Upper lobe of left lung (tissue), 4 donors: Measurements from ENCODE around the gene MTTP.

Experiments used
- CTCF ChIP-seq, 6 experiments: fragments of 450-650 bp in 4 of 6; fragments of 200-600 bp in 2 of 6; sonication (generic) in 2 of 6; IDR thresholded peaks; one replicate each; pipeline ENCODE4 v1.5.1; 2016 to 2019; ENCODE audit warnings: antibody characterized with exemption in 6 of 6
- EP300 ChIP-seq, 4 donors: sonication (generic); formaldehyde crosslinking; IDR thresholded peaks; one replicate each; pipeline ENCODE4 v1.5.1; 2017; ENCODE audit warnings: antibody characterized with exemption in 4 of 4, control low read depth in 2 of 4
- POLR2A ChIP-seq, 4 donors: fragments of 450-650 bp; IDR thresholded peaks; one replicate each; pipeline ENCODE4 v1.5.1; 2016 to 2017; ENCODE audit warnings: antibody characterized with exemption in 4 of 4, mild to moderate bottlenecking in 2 of 4
- POLR2AphosphoS5 ChIP-seq, 2 donors: sonication (generic); formaldehyde crosslinking; IDR thresholded peaks; one replicate each; pipeline ENCODE4 v1.5.1; 2017; ENCODE audit warnings: antibody characterized with exemption in 2 of 2

- no peak for TF ChIP-seq POLR2A (IDR thresholded peaks at IDR 0.05)
- no peak for TF ChIP-seq CTCF (IDR thresholded peaks at IDR 0.05)
- no peak for TF ChIP-seq POLR2AphosphoS5 (IDR thresholded peaks at IDR 0.05)
- no peak for TF ChIP-seq EP300 (IDR thresholded peaks at IDR 0.05)
Observed at GRCh38 chr4:99593781-99594641, 19.4 kb downstream of the MTTP start.
